ENCODE measurements around the gene MARK2.

- no peak for TF ChIP-seq POLR2A (IDR thresholded peaks at IDR 0.05)
- TF ChIP-seq CTCF (IDR thresholded peaks at IDR 0.05), result no peak
These were observed 17.1 kb downstream of the MARK2 start for GRCh38 chr11:63855975-63856374.

Data from Peyer's patch (tissue), 4 donors.